Measurements from ENCODE around the gene MAPKAPK3.

The MAPKAPK3 gene

DNA sequence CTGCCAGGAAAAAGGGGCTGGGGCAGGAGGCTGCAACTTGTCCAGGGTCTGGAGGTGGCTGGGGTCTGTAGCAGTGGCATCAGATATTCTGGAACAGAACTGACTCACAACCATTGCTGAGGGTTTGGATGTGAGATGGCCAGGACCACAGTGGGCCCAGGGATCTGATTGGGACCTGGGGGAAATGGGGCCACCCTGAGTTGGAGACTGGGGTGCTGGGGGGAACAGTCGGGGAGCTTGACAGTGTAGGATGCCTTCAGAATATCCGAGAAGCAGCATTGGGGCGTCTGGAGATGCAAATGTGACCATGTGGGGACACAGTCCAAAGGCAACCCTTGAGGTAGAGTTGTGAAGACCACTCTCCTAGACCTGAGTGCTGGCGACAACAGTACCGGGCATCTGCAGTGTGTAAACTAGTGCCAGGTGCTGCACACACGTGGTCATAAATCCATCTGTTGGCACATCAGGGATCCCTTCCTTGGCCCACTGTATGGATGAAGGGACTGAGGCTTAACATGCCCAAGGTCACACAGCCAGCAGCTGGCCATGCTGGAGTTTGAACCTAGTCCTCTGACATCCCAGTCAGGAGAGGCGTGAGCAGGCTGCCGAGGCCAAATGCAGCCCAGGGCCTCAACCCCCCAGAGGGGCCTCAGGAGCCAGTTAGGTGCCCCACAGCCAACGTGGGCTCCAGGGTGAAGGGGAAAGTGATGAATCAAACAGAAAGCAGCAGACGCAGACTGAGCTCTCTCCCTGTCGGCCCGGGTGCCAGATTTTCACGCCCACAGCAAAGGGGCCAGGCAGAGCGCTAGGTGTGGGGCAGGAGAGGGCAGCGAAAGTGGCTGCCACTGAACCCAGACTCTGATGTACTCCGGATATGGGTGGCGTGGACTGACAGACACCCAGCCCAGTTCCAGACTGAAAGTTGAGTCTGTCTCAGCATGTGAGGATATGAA is 28.9 kb upstream of the MAPKAPK3 start:
- no peak for DNase-seq (ENCODE audit: low read depth in 2 of 2)

GRCh38 chr3:50588759-50589433 is 28.1 kb upstream of the MAPKAPK3 start:
- no peak for DNase-seq (ENCODE audit: low read depth in 2 of 2)

DNA sequence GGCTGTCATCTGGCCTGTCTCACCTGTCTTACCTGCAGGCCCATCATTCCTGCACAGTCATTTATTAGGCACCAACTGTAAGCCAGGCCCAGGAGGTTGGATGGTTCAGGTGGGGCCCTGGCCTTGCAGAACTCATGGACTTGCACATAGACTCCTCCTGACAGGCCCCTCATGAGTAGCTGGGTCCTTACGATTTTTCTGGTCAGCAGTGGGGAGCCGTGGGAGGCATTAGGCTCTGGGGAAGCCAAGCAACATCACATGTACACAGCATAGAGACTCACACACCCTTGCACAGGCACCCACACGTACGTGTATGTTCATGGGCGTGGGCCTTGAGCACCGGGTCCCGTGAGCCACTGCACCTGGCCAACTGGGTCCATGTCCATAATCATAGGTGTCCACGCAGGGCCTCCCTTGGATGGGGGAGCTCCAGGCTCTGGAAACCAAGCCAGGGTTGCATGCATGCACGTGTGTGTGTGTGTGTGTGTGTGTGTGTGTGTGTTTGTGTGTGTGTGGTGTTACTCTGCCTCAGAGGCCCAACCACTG is 25.7 kb upstream of the MAPKAPK3 start:
- DNase-seq (ENCODE audit: low read depth in 2 of 2): no peak

DNA sequence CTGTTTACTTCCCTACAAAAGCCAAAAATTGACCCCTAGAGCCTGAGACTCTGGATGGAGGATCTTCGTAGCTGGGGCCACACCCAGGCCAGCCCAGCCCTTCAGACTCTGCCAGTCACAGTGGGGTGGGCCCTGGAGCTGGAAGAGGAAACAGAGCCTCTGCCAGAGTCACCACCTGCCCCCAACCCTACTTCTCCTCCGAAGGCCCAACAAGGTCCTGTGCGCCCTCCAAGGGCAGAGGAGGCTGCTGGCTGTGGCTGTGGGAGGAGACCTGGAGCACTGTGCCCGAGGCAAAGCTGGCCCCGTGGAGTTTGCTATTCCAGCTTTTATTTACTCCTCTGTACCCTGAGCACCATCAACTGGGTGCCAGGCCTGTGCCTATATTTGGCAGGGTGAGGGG is 24.4 kb upstream of the MAPKAPK3 start:
- no peak for DNase-seq (ENCODE audit: low read depth in 2 of 2)

DNA sequence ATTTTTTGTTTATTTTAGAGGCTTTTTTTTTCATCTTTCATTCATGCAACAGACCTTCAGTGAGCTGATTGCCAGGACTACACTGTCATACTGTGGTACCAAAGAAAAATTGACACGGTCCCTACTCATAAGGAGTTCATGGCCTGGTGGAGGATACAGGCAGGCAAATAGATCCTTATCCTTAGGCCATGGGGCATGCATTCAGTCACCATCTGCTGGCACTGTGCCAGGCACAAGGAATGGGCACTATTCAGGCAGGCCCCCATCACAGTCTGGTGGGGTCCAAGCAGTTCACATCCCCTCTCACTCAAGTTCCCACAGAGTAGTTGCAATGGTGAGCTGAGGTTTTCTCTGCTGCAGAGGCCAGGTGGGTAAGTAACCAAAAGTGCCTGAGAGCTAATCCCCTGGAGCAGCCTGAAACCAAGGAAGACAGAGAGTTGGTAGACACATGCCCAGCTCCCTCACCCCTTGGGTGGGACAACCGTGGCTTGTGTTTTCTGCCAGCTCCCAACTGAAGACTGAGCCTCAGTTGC is 22.6 kb upstream of the MAPKAPK3 start:
- no peak for DNase-seq (ENCODE audit: low read depth in 2 of 2)

- DNase-seq (ENCODE audit: low read depth in 2 of 2): no peak
These were observed 17.7 kb upstream of the MAPKAPK3 start for GRCh38 chr3:50599115-50599715.

DNA sequence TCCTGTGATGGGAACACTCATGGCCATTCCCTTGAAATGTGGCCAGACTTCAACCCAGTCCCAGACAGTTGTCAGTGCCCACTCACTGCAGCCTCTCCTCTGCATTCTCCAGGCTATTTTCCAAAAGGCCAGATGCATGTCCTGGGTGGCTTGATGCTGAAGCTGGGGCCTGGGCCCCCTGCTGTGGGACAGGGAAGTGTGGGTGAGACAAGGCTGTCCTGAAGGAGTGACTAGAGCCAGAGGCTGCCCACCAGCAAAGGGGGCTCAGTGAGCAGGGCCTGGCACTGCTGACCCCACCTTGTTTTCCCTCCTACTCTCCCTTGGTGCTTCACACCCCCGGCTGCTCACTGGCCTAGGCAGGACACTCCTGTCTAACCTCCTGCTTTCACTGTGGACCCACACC is 17.2 kb upstream of the MAPKAPK3 start:
- no peak for DNase-seq (ENCODE audit: low read depth in 2 of 2)

- no peak for DNase-seq (ENCODE audit: low read depth in 2 of 2)
These were observed 16.7 kb upstream of the MAPKAPK3 start for GRCh38 chr3:50600141-50600753.

DNA sequence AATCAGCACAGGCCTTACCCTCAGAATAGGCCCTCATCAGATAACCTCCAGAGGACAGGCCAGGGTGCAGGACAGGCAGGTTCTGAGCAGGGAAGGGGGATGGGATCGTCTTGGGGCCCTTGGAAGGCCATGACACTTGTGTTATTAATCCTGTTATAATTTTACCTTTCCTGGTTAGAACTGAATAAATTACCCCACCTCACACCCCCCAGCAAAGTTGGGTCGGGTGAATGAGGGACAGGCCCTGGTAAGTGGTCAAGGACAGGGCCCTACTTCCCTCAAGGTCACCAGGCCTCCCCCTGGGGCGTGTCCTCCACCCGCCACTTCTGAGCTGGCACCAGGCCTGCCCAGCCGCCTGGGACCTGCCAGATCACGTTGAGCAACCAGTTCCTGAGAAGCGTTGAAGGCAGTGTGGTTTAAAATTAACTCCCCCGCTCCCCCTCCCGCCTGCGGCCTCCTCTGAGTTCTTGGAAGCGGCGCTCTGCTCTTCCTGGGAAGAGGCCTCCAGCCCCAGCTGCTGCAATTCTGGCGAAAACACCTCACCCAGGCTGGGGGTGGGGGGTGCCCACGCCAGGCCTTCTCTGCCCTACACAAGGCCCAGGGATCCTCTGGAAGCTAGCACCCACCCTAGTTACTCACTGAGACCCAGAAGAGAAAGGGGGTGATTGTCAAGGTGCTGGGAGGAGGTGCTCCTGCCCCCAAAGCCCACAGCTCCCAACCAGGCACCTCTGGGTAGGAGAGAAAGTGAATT is 15.9 kb upstream of the MAPKAPK3 start:
- DNase-seq (ENCODE audit: low read depth in 2 of 2): peak; percentile 94

GRCh38 chr3:50602595-50603191 is 14.3 kb upstream of the MAPKAPK3 start:
- DNase-seq (ENCODE audit: low read depth in 2 of 2): no peak

DNA sequence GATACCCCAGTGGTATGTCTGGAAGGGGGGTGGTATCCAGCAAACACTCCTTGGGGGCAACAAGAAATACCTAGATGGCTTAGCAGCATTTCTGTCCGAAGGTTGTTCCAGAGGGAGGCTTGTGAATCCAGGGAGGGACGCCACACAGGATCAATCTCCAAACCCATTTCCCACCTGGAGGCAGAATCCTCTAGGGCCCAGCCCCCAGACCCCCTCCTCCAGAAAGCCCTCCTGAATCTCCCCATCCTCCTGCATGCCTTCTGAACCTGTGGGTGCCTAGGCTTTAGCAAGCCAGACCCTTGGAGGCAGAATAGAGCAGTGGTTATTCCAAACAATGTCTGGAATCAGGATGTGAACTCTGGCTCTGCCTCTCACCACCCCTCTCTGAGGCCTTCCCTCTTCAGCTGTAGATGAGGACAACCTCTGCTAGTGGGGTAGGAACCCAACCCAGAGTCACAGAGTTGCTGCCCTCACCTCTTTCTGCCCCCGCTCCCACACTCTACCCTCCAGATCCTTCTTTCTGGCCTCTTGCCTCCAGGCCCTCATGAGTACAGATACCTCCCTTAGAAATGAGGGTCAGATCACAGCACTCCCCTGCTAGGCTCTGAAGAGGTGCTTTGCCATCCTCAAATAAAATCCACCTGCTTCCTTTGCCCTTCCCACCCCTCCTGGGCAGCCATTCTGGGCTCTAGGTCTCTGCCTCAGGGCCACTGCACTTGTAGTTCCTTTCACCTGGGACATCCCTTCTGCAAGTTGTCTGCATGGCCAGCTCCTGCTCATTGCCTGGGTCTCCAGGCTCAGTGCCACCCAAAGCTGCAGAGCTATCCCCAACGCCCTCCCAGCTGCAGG is 13.5 kb upstream of the MAPKAPK3 start:
- no peak for DNase-seq (ENCODE audit: low read depth in 2 of 2)

DNA sequence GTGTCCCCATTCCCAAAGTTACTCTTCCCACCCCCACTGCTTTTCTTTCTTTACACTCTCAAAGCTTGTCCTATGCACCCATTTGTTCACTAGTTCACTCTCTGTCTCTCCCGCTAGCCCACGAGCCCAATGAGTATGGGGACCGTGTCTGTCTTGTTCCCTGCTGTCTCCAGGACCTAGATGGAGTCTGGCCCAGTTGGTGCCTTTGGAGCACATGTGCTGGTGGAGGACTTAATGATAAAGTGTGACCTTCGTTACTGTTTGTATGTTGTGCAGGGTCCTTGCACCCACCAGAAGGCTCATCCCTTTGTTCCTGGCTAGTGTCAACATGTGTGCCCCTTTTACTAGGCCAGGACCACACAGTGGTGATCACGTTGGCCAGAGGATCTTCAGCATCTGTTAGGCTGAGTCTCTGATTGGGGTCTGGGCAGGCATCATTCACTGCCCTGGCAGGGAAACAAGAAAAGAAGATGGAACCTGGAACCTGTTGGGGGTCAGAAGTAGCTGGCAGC is 12.8 kb upstream of the MAPKAPK3 start:
- DNase-seq (ENCODE audit: low read depth in 2 of 2): no peak

- DNase-seq (ENCODE audit: low read depth in 2 of 2): no peak
These were observed 12.0 kb upstream of the MAPKAPK3 start for GRCh38 chr3:50604628-50605588.

DNA sequence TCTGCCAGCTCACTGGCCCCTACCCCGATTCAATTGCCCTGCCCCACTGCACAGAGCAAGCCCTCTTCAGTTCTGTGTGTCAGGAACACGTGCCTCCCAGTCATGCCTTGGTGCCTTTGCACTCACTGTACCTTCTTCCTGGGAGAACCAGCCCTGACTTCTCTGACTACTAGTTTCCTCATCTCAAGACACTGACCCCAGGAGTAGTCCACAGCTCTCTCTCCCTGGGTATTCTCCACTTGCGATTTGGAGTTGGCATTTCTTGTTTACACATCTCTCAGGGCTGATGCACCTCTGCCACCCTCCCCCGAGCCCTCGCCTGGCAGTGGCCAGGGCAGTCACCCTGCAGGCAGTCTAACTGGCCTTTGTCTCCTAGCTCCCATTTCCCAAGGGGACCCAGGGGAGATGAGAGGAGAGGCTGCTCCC is 11.0 kb upstream of the MAPKAPK3 start:
- no peak for DNase-seq (ENCODE audit: low read depth in 2 of 2)

- no peak for DNase-seq (ENCODE audit: low read depth in 2 of 2)
These were observed 10.4 kb upstream of the MAPKAPK3 start for GRCh38 chr3:50606596-50606995.

DNA sequence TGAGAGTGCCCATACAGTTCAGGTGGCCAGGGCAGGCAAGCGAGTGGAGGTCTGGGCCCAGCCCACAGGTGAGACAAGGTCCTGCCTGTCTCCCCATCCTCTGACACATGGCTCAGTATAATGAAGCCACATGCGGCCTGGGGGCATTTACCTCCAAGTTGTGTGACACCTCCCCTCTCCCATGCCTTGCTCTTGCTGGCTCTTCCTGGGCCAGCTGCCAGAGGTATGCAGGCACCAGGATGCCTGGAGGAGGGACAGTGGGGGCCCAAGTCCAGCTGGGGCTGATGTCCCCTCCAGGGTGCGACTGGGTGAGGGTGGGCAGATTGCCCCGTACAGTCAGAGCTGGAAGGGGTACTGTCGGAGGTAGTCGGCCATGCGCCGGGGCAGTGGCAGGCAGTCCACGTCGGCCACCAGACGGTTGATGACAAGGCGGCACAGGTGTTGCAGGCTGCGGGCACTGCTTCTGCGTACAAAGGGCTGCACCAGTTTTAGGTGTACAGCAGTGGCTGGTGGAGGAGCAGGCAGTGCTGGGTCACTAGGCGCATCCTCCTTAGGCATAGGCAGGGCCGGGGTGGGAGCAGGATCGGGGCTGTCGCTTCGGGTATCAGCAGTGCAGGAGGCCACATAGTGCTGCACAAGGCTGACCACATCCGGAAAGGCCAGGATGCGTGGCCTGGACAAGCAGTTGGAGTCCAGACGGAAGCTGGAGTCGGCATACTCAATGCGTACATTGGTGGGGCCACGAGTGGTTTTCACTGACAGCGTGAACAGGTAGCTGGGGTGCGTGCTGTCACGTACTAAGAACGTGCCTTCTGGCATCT is 9.5 kb upstream of the MAPKAPK3 start:
- DNase-seq (ENCODE audit: low read depth in 2 of 2): no peak

DNA sequence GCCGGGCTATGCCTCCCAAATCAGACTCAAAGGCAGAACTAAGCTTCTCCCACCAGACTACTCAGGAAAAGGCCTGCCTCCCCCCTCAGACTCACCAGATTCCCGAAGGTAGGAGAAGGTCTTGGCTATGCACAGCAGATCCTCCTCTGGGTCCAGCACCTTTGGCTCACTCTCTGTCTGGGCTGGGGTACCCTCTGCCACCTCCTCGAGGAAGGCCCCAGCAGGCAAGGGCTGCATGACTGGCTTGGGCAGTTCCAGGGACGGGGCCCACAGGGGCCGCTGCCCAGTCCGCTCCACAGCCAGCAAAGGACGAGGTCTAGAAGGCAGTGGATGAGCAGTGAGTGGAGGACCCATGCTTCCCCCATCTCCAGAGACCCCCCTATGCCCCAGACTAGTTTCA is 8.7 kb upstream of the MAPKAPK3 start:
- no peak for DNase-seq (ENCODE audit: low read depth in 2 of 2)
